Panc1 (cell line): Measurements from ENCODE around the gene ARMC2. TPM values are rescaled to one million over a fixed set of nuclear protein-coding genes. Genes with fewer than 3 reads are reported as not detected.

Experiments used
- total RNA-seq: library from RNA; stranded (reverse); gene quantifications from one replicate; pipeline ENCODE4 v1.2.1, GENCODE V29; 2021; ENCODE audit not compliant: unreplicated experiment

Gene ARMC2
- total RNA-seq, 1 experiment from 2014 or later: 9.3 TPM

Other genes with a start within 250 kb of the ARMC2 start
- gene SESN1, start 246.4 kb downstream of the ARMC2 start, total RNA-seq: 11.3 TPM
- gene CEP57L1, start 247.1 kb downstream of the ARMC2 start, total RNA-seq: 37.6 TPM